Measurements from ENCODE around the gene MARK4.

The MARK4 gene

GRCh38 chr19:45344621-45345505 lies 93.8 kb downstream of the MARK4 start:
- no peak for DNase-seq

GRCh38 chr19:45345506-45345860 lies 94.4 kb downstream of the MARK4 start:
- no peak for DNase-seq

- peak in 1 of 2 experiments; percentile 42 for DNase-seq
These were observed 95.4 kb downstream of the MARK4 start for GRCh38 chr19:45346449-45346848.

- DNase-seq, result no peak
These were observed 96.7 kb downstream of the MARK4 start for GRCh38 chr19:45347570-45348366.

- no peak for DNase-seq
These were observed 97.5 kb downstream of the MARK4 start for GRCh38 chr19:45348367-45349125.

GRCh38 chr19:45349126-45349415 lies 98.0 kb downstream of the MARK4 start:
- DNase-seq, result no peak

GRCh38 chr19:45349430-45349941 lies 98.4 kb downstream of the MARK4 start:
- DNase-seq, result no peak

- no peak for DNase-seq
These were observed 99.5 kb downstream of the MARK4 start for GRCh38 chr19:45350477-45351058.

GRCh38 chr19:45351401-45351952 lies 100.4 kb downstream of the MARK4 start:
- DNase-seq, result peak; percentile 17 to 35

- DNase-seq, result peak; percentile 48 to 69
These were observed 101.0 kb downstream of the MARK4 start for GRCh38 chr19:45352062-45352461.

GRCh38 chr19:45352471-45352870 lies 101.4 kb downstream of the MARK4 start:
- no peak for DNase-seq

GRCh38 chr19:45352914-45353796 lies 102.1 kb downstream of the MARK4 start:
- DNase-seq, result no peak

GRCh38 chr19:45354241-45354842 lies 103.3 kb downstream of the MARK4 start:
- DNase-seq, result no peak
